Astrocyte (in vitro differentiated cells and primary cell): Measurements from ENCODE around the gene ADAMTS9. TPM values are rescaled to one million over a fixed set of nuclear protein-coding genes. Genes with fewer than 3 reads are reported as not detected.

ENCODE experiments used
- DNase-seq: peaks from one replicate; pipeline ENCODE4 v3.0.0-alpha.2; 2010; ENCODE audit warnings: low read depth
- FAIRE-seq: peaks from 2 replicates; lab custom pipeline; 2011; peaks lifted over from hg19 to GRCh38; lab: Jason Lieb, UNC
- H2AFZ ChIP-seq: 2 replicates; pipeline ENCODE4 v1.6.0; 2012; ENCODE audit warnings: low read depth, low read length, inconsistent platforms
- H3K27ac ChIP-seq: 2 replicates; pipeline ENCODE4 v1.5.1; 2011; ENCODE audit warnings: low read depth, low read length, inconsistent platforms
- H3K27me3 ChIP-seq: 2 replicates; pipeline ENCODE4 v1.6.0; 2011; ENCODE audit warnings: low read length, inconsistent platforms; ENCODE audit not compliant: insufficient read depth
- H3K36me3 ChIP-seq: 2 replicates; pipeline ENCODE4 v1.5.1; 2011; ENCODE audit warnings: low read length, inconsistent platforms; ENCODE audit not compliant: insufficient read depth
- H3K4me1 ChIP-seq: 2 replicates; pipeline ENCODE4 v1.5.1; 2011; ENCODE audit warnings: low read length, inconsistent platforms; ENCODE audit not compliant: insufficient read depth
- H3K4me2 ChIP-seq: 2 replicates; pipeline ENCODE4 v1.6.0; 2012; ENCODE audit warnings: low read length, inconsistent platforms
- H3K4me3 ChIP-seq: 2 replicates; pipeline ENCODE4 v1.5.1; 2011; ENCODE audit warnings: low read depth, mild to moderate bottlenecking, low read length, inconsistent platforms; ENCODE audit not compliant: insufficient read depth
- H3K79me2 ChIP-seq: 2 replicates; pipeline ENCODE4 v1.6.0; 2012; ENCODE audit warnings: mild to moderate bottlenecking, low read length, inconsistent platforms; ENCODE audit not compliant: insufficient read depth
- H3K9ac ChIP-seq: 2 replicates; pipeline ENCODE4 v1.6.0; 2012; ENCODE audit warnings: mild to moderate bottlenecking, low read length, inconsistent platforms
- H3K9me3 ChIP-seq: 2 replicates; pipeline ENCODE4 v1.5.1; 2012; ENCODE audit warnings: low read depth, mild to moderate bottlenecking, low read length, inconsistent platforms; ENCODE audit not compliant: insufficient read depth
- H4K20me1 ChIP-seq: 2 replicates; pipeline ENCODE4 v1.6.0; 2012; ENCODE audit warnings: low read length, inconsistent platforms; ENCODE audit not compliant: insufficient read depth
- H3K27ac Mint-ChIP-seq: one replicate; pipeline ENCODE4 v1.8.0; 2021; ENCODE audit warnings: mild to moderate bottlenecking, mixed read lengths; ENCODE audit not compliant: unreplicated experiment
- H3K27me3 Mint-ChIP-seq: one replicate; pipeline ENCODE4 v1.8.0; 2021; ENCODE audit warnings: low read depth, mixed read lengths; ENCODE audit not compliant: unreplicated experiment
- H3K36me3 Mint-ChIP-seq: one replicate; pipeline ENCODE4 v1.8.0; 2021; ENCODE audit warnings: low read depth, mixed read lengths; ENCODE audit not compliant: unreplicated experiment
- H3K4me1 Mint-ChIP-seq: one replicate; pipeline ENCODE4 v1.8.0; 2021; ENCODE audit warnings: low read depth, mixed read lengths; ENCODE audit not compliant: unreplicated experiment
- H3K4me3 Mint-ChIP-seq: one replicate; pipeline ENCODE4 v1.8.0; 2021; ENCODE audit warnings: mild to moderate bottlenecking, moderate library complexity, mixed read lengths; ENCODE audit not compliant: unreplicated experiment
- H3K9me3 Mint-ChIP-seq: one replicate; pipeline ENCODE4 v1.8.0; 2021; ENCODE audit warnings: mild to moderate bottlenecking, mixed read lengths; ENCODE audit not compliant: unreplicated experiment
- EZH2 ChIP-seq: IDR thresholded peaks from 2 replicates; pipeline ENCODE4 v1.6.1; 2012; ENCODE audit warnings: mild to moderate bottlenecking, low read length, inconsistent platforms; ENCODE audit not compliant: insufficient read depth
- total RNA-seq: library from RNA; stranded (reverse); gene quantifications from 2 replicates; pipeline ENCODE4 v1.2.1, GENCODE V29; 2021
- TF ChIP-seq, protein P1 (sequence below): IDR thresholded peaks from 2 replicates; pipeline ENCODE4 v1.5.1; 2011; ENCODE audit warnings: low read depth, mild to moderate bottlenecking, inconsistent platforms, low read length, moderate library complexity; ENCODE audit not compliant: insufficient read depth

The ADAMTS9 gene
- total RNA-seq, 1 donor from 2014 or later: 8.3 TPM

DNA sequence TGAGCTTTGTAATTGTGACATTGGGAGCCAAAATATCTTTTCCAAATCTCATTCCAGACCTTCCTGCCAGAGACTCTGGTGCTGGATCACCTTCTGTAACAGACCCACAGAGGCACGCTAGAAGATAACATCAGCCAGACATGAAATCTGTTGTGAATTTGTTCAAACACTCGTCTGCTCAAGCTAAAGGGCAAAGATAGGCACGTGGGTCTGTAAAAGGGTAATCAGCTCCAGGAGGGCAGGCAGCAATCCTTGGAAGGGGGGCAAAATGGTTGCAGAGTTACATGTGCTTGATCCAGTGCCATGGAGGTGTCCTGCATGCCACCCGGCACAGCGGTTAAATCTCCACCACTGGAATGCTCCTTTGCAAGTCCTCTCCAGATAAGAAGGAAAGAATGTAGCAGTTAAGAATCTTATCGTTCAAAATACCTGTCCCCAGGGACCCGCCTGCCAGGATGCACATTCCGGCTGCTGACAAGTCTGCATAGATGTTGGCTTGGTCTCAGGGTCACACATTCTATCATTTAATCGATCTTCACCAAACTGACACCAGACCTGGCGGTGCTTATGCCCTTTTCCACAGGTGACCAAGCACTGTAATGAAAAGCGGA, 74.8 kb downstream of the ADAMTS9 start:
- FAIRE-seq: no peak
- TF ChIP-seq, protein P1, sequence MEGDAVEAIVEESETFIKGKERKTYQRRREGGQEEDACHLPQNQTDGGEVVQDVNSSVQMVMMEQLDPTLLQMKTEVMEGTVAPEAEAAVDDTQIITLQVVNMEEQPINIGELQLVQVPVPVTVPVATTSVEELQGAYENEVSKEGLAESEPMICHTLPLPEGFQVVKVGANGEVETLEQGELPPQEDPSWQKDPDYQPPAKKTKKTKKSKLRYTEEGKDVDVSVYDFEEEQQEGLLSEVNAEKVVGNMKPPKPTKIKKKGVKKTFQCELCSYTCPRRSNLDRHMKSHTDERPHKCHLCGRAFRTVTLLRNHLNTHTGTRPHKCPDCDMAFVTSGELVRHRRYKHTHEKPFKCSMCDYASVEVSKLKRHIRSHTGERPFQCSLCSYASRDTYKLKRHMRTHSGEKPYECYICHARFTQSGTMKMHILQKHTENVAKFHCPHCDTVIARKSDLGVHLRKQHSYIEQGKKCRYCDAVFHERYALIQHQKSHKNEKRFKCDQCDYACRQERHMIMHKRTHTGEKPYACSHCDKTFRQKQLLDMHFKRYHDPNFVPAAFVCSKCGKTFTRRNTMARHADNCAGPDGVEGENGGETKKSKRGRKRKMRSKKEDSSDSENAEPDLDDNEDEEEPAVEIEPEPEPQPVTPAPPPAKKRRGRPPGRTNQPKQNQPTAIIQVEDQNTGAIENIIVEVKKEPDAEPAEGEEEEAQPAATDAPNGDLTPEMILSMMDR: no peak
- TF ChIP-seq EZH2: no peak
- no peaks in the 10 kb centered on the region for H3K36me3 ChIP-seq
- H3K9me3 ChIP-seq: no peaks in the 10 kb centered on the region
- Mint-ChIP-seq H3K4me3 (no peak overlapping the region), H3K27ac (no peak overlapping the region), H3K4me1 (peaks cover 3% of the 10 kb centered on the region), H3K27me3 (peaks cover 3% of the 10 kb centered on the region), H3K9me3 (no peaks in the 10 kb centered on the region), H3K36me3 (peaks cover 10% of the 10 kb centered on the region)
- H3K4me2 ChIP-seq: no peak overlapping the region
- no peaks in the 10 kb centered on the region for H4K20me1 ChIP-seq
- H3K27me3 ChIP-seq: no peaks in the 10 kb centered on the region
- no peak overlapping the region for H2AFZ ChIP-seq
- H3K27ac ChIP-seq: no peak overlapping the region
- no peak overlapping the region for H3K4me3 ChIP-seq
- H3K79me2 ChIP-seq: no peaks in the 10 kb centered on the region
- H3K9ac ChIP-seq: no peak overlapping the region
- no peaks in the 10 kb centered on the region for H3K4me1 ChIP-seq
- DNase-seq: peak; percentile 9

DNA sequence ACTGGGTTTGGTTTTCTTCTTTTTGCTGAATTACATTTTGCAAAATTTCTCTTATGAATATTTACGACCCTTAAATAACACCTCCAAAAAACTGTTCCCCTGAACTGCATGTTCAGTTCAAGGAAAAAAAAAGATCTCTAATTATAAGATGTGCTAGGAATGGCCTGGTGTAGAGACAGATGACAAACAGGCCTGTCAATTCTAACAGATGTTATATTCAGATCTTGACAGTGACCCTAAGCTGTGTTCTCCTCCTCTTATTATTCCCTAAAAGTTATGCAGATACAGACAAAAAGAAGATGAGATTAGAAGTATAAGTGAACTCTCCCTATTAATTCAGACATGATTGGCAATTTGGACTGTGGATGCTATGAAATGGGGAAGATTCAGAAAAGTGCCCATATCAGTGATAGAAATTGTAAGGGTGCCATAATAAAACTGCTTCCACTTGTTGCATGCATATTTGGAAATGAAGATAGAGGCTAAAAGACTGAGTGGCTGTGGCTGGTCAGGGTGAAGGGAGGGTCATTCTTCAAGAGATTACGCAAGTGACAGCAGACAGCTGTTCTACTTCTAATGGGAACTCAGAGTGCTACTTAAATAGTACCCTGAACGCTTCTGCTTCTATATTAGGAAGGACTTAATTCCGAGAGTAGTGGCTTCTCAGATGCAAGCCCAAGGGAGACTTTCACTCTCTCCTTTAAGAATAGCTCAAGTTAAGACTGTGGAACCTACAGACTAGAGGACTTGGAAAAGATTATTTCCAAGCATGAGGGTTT, 75.5 kb downstream of the ADAMTS9 start:
- Histone ChIP-seq H3K4me2 (no peak overlapping the region), H3K9ac (no peak overlapping the region), H3K4me3 (no peak overlapping the region), H2AFZ (no peak overlapping the region), H3K27ac (no peak overlapping the region), H3K27me3 (no peaks in the 10 kb centered on the region), H3K79me2 (no peaks in the 10 kb centered on the region), H3K9me3 (no peaks in the 10 kb centered on the region), H3K4me1 (no peaks in the 10 kb centered on the region), H3K36me3 (no peaks in the 10 kb centered on the region), H4K20me1 (no peaks in the 10 kb centered on the region)
- Mint-ChIP-seq H3K27ac (no peak overlapping the region), H3K9me3 (no peaks in the 10 kb centered on the region), H3K27me3 (peaks cover 3% of the 10 kb centered on the region), H3K4me1 (peaks cover 3% of the 10 kb centered on the region), H3K36me3 (peaks cover 9% of the 10 kb centered on the region), H3K4me3 (no peak overlapping the region)
- DNase-seq: peak; percentile 51
- TF ChIP-seq EZH2: no peak
- TF ChIP-seq, protein P1: no peak
- FAIRE-seq: no peak

DNA sequence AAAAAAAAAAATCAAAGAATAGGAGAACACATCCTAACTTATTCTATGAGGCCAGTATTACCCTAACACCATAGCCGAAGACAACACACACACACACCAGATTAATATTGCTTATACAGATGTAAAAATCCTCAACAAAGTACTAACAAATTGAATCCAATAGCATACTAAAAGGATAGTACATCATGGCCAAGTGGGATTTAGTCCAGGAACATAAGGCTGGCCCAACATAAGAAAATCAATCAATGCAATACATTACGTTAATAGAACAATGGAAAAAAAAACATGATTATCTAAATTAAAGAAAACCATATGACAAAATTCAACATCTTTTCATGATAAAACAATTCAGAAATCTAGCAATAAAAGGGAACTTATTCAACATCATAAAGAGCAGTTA, 79.1 kb downstream of the ADAMTS9 start:
- TF ChIP-seq EZH2: no peak
- TF ChIP-seq, protein P1: no peak
- H4K20me1 ChIP-seq: no peaks in the 10 kb centered on the region
- no peaks in the 10 kb centered on the region for H3K9me3 Mint-ChIP-seq
- H3K27ac Mint-ChIP-seq: no peak overlapping the region
- H3K9me3 ChIP-seq: no peaks in the 10 kb centered on the region
- no peak overlapping the region for H3K9ac ChIP-seq
- DNase-seq (no peak), FAIRE-seq (no peak)
- peaks cover 3% of the 10 kb centered on the region for H3K4me1 Mint-ChIP-seq
- no peaks in the 10 kb centered on the region for H3K27me3 ChIP-seq
- no peak overlapping the region for H3K4me2 ChIP-seq
- no peak overlapping the region for H3K4me3 ChIP-seq
- no peaks in the 10 kb centered on the region for H3K79me2 ChIP-seq
- H3K36me3 Mint-ChIP-seq: peaks cover 9% of the 10 kb centered on the region
- no peak overlapping the region for H3K4me3 Mint-ChIP-seq
- H3K4me1 ChIP-seq: no peaks in the 10 kb centered on the region
- no peaks in the 10 kb centered on the region for H3K36me3 ChIP-seq
- H2AFZ ChIP-seq: no peak overlapping the region
- H3K27me3 Mint-ChIP-seq: peaks cover 3% of the 10 kb centered on the region
- no peak overlapping the region for H3K27ac ChIP-seq
